Thyroid gland (tissue), 4 donors: ENCODE data around the gene ARHGEF38.

Experiments
- POLR2A ChIP-seq, 2 donors: fragments of 450-650 bp; IDR thresholded peaks; one replicate each; pipeline ENCODE4 v1.6.1; 2017; ENCODE audit warnings: antibody characterized with exemption in 2 of 2, mild to moderate bottlenecking in 2 of 2, moderate library complexity in 1 of 2
- TF ChIP-seq, protein P1 (sequence below), 6 experiments: fragments of 200-600 bp in 3 of 6; fragments of 450-650 bp in 3 of 6; sonication (generic) in 3 of 6; IDR thresholded peaks; one replicate each; pipeline ENCODE4 v1.5.1; 2016 to 2019; ENCODE audit warnings: antibody characterized with exemption in 6 of 6, mild to moderate bottlenecking in 2 of 6, inconsistent platforms in 1 of 6, moderate library complexity in 1 of 6

GRCh38 chr4:105671301-105671700, 118.9 kb downstream of the ARHGEF38 start:
- no peak for TF ChIP-seq POLR2A (IDR thresholded peaks at IDR 0.05)
- TF ChIP-seq, protein P1, sequence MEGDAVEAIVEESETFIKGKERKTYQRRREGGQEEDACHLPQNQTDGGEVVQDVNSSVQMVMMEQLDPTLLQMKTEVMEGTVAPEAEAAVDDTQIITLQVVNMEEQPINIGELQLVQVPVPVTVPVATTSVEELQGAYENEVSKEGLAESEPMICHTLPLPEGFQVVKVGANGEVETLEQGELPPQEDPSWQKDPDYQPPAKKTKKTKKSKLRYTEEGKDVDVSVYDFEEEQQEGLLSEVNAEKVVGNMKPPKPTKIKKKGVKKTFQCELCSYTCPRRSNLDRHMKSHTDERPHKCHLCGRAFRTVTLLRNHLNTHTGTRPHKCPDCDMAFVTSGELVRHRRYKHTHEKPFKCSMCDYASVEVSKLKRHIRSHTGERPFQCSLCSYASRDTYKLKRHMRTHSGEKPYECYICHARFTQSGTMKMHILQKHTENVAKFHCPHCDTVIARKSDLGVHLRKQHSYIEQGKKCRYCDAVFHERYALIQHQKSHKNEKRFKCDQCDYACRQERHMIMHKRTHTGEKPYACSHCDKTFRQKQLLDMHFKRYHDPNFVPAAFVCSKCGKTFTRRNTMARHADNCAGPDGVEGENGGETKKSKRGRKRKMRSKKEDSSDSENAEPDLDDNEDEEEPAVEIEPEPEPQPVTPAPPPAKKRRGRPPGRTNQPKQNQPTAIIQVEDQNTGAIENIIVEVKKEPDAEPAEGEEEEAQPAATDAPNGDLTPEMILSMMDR (IDR thresholded peaks at IDR 0.05) = no peak
